GM23338 (cell line): ENCODE results near the gene KLK6. TPM values are rescaled to one million over a fixed set of nuclear protein-coding genes. Genes with fewer than 3 reads are reported as not detected.

ENCODE experiments used
- ATAC-seq: fragments of 200-7000 bp; cut with Tn5 transposase; 3 replicates; pipeline ENCODE4 v1.9.1; 2020
- DNase-seq: peaks from one replicate; pipeline ENCODE4 v3.0.0-alpha.2; 2015; ENCODE audit warnings: low spot score
- H2AFZ ChIP-seq: fragments of 200-600 bp; sonication (generic); 2 replicates; pipeline ENCODE4 v1.8.0; 2016; ENCODE audit warnings: antibody characterized with exemption, mild to moderate bottlenecking, moderate library complexity
- H3F3A ChIP-seq: fragments of 200-600 bp; sonication (generic); replicated peaks from 2 replicates; pipeline ENCODE4 v1.8.0; 2017; ENCODE audit warnings: antibody characterized with exemption, mixed run types, low read depth
- H3K27ac ChIP-seq: fragments of 200-600 bp; sonication (generic); 2 replicates; pipeline ENCODE4 v1.6.1; 2016; ENCODE audit warnings: low read depth
- H3K27me3 ChIP-seq: fragments of 200-600 bp; sonication (generic); 2 replicates; pipeline ENCODE4 v1.8.0; 2016; ENCODE audit warnings: mild to moderate bottlenecking, mixed run types, moderate library complexity; ENCODE audit not compliant: insufficient read depth
- H3K36me3 ChIP-seq: fragments of 200-600 bp; sonication (generic); 2 replicates; pipeline ENCODE4 v1.8.0; 2016; ENCODE audit warnings: mild to moderate bottlenecking; ENCODE audit not compliant: insufficient read depth
- H3K4me1 ChIP-seq: fragments of 200-600 bp; sonication (generic); 2 replicates; pipeline ENCODE4 v1.8.0; 2016; ENCODE audit warnings: mild to moderate bottlenecking, moderate library complexity; ENCODE audit not compliant: insufficient read depth
- H3K4me2 ChIP-seq: fragments of 200-600 bp; sonication (generic); 2 replicates; pipeline ENCODE4 v1.7.1; 2017; ENCODE audit warnings: mixed run types
- H3K4me3 ChIP-seq: fragments of 200-600 bp; sonication (generic); 2 replicates; pipeline ENCODE4 v1.6.1; 2016; ENCODE audit warnings: mixed run types
- H3K79me2 ChIP-seq: fragments of 200-600 bp; sonication (generic); replicated peaks from 2 replicates; pipeline ENCODE4 v1.8.0; 2017; ENCODE audit warnings: mild to moderate bottlenecking; ENCODE audit not compliant: insufficient read depth
- H3K9me2 ChIP-seq: fragments of 200-600 bp; sonication (generic); 2 replicates; pipeline ENCODE4 v1.8.0; 2017; ENCODE audit not compliant: insufficient read depth
- H4K20me1 ChIP-seq: fragments of 200-600 bp; sonication (generic); replicated peaks from 2 replicates; pipeline ENCODE4 v1.8.0; 2017; ENCODE audit warnings: mild to moderate bottlenecking; ENCODE audit not compliant: insufficient read depth
- H3K27ac Mint-ChIP-seq: 2 replicates; pipeline ENCODE4 v1.8.0; 2020; ENCODE audit warnings: inconsistent platforms, mild to moderate bottlenecking, moderate library complexity, mixed read lengths
- H3K27me3 Mint-ChIP-seq: 3 replicates; pipeline ENCODE4 v1.8.0; 2022; ENCODE audit warnings: low read depth, mild to moderate bottlenecking, moderate library complexity, mixed read lengths, inconsistent platforms; ENCODE audit not compliant: insufficient read depth, poor library complexity
- H3K36me3 Mint-ChIP-seq: 3 replicates; pipeline ENCODE4 v1.8.0; 2021; ENCODE audit warnings: low read depth, mild to moderate bottlenecking, inconsistent platforms, moderate library complexity, mixed read lengths
- H3K4me1 Mint-ChIP-seq: 3 replicates; pipeline ENCODE4 v1.8.0; 2020; ENCODE audit warnings: mild to moderate bottlenecking, inconsistent platforms, mixed read lengths
- H3K4me3 Mint-ChIP-seq: 3 replicates; pipeline ENCODE4 v1.8.0; 2021; ENCODE audit warnings: moderate library complexity, mild to moderate bottlenecking, inconsistent platforms, mixed read lengths
- H3K9me3 Mint-ChIP-seq: 3 replicates; pipeline ENCODE4 v1.8.0; 2020; ENCODE audit warnings: moderate library complexity, mild to moderate bottlenecking, inconsistent platforms, mixed read lengths
- CREB1 ChIP-seq: fragments of 250-450 bp; sonication (Bioruptor Pico); IDR thresholded peaks from 2 replicates; pipeline ENCODE4 v1.5.0; 2020; ENCODE audit warnings: low read depth, mild to moderate bottlenecking, moderate library complexity
- EZH2phosphoT487 ChIP-seq: fragments of 200-600 bp; sonication (generic); IDR thresholded peaks from one replicate; pipeline ENCODE4 v1.8.1; 2018; ENCODE audit warnings: antibody characterized with exemption; ENCODE audit not compliant: unreplicated experiment
- JUNB ChIP-seq: IDR thresholded peaks from one replicate; pipeline ENCODE4 v1.6.1; 2016; ENCODE audit warnings: antibody characterized with exemption; ENCODE audit not compliant: unreplicated experiment
- NANOG ChIP-seq: IDR thresholded peaks from 2 replicates; pipeline ENCODE4 v1.6.1; 2016; ENCODE audit warnings: antibody characterized with exemption, borderline replicate concordance
- ZNF331 ChIP-seq: fragments of 250-450 bp; sonication (Bioruptor Pico); IDR thresholded peaks from 2 replicates; pipeline ENCODE4 v1.5.0; 2020; ENCODE audit warnings: low read depth, mild to moderate bottlenecking, moderate library complexity
- polyA plus RNA-seq: library from polyadenylated mRNA; unstranded; fragments of >200 nt; fragmentation: Nextera tagmentation; extraction: Ambion mirVana; gene quantifications from 2 replicates; pipeline ENCODE4 v1.2.1, GENCODE V29; 2016
- total RNA-seq: library from RNA; depleted of rRNA; stranded (reverse); fragments of >200 nt; shearing (Covaris generic); gene quantifications from 2 replicates; pipeline ENCODE4 v1.2.3, GENCODE V29; 2014
- TF ChIP-seq, protein P1 (sequence below): fragments of 250-450 bp; sonication (Bioruptor Pico); IDR thresholded peaks from 2 replicates; pipeline ENCODE4 v1.5.0; 2020; ENCODE audit warnings: mild to moderate bottlenecking, moderate library complexity
- TF ChIP-seq, protein P2 (sequence below), 2 experiments: fragments of 200-600 bp in 1 of 2; sonication (generic) in 1 of 2; conservative IDR thresholded peaks; 2 replicates each; pipeline versions ENCODE4 v1.5.1 to v1.6.1; 2016 to 2017; ENCODE audit warnings: antibody characterized with exemption in 2 of 2, low read depth in 2 of 2, mild to moderate bottlenecking in 2 of 2, moderate library complexity in 1 of 2
- TF ChIP-seq, protein P3 (sequence below): IDR thresholded peaks from 2 replicates; pipeline ENCODE4 v1.6.1; 2016; ENCODE audit warnings: antibody characterized with exemption

KLK6 gene
- total and polyA plus RNA-seq, 2 experiments from 2014 or later, result 0.47 to 0.56 TPM

DNA sequence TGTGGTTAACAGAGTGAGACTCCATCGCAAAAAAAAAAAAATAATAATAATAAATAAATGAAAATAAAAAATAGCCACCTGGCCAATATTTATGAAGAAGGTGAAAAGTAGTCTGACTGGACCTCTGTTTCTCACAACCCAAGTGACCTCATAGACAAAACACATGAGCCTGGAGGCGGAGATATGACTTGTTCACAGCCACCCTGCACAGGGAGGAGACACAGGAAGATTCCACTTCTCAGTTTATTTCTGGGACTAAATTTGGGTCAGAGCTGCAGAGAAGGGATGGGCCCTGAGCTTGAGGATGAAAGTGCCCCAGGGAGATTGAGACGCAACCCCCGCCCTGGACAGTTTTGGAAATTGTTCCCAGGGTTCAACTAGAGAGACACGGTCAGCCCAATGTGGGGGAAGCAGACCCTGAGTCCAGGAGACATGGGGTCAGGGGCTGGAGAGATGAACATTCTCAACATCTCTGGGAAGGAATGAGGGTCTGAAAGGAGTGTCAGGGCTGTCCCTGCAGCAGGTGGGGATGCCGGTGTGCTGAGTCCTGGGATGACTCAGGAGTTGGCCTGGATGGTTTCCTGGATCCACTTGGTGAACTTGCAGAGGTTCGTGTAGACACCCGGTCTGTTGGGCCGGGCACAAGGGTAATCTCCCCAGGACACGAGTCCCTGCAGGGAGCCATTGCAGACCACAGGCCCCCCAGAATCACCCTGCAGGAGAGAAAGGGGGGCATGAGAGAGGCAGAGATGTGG lies 26.1 kb downstream of the KLK6 start (continued):
- TF ChIP-seq, protein P1, sequence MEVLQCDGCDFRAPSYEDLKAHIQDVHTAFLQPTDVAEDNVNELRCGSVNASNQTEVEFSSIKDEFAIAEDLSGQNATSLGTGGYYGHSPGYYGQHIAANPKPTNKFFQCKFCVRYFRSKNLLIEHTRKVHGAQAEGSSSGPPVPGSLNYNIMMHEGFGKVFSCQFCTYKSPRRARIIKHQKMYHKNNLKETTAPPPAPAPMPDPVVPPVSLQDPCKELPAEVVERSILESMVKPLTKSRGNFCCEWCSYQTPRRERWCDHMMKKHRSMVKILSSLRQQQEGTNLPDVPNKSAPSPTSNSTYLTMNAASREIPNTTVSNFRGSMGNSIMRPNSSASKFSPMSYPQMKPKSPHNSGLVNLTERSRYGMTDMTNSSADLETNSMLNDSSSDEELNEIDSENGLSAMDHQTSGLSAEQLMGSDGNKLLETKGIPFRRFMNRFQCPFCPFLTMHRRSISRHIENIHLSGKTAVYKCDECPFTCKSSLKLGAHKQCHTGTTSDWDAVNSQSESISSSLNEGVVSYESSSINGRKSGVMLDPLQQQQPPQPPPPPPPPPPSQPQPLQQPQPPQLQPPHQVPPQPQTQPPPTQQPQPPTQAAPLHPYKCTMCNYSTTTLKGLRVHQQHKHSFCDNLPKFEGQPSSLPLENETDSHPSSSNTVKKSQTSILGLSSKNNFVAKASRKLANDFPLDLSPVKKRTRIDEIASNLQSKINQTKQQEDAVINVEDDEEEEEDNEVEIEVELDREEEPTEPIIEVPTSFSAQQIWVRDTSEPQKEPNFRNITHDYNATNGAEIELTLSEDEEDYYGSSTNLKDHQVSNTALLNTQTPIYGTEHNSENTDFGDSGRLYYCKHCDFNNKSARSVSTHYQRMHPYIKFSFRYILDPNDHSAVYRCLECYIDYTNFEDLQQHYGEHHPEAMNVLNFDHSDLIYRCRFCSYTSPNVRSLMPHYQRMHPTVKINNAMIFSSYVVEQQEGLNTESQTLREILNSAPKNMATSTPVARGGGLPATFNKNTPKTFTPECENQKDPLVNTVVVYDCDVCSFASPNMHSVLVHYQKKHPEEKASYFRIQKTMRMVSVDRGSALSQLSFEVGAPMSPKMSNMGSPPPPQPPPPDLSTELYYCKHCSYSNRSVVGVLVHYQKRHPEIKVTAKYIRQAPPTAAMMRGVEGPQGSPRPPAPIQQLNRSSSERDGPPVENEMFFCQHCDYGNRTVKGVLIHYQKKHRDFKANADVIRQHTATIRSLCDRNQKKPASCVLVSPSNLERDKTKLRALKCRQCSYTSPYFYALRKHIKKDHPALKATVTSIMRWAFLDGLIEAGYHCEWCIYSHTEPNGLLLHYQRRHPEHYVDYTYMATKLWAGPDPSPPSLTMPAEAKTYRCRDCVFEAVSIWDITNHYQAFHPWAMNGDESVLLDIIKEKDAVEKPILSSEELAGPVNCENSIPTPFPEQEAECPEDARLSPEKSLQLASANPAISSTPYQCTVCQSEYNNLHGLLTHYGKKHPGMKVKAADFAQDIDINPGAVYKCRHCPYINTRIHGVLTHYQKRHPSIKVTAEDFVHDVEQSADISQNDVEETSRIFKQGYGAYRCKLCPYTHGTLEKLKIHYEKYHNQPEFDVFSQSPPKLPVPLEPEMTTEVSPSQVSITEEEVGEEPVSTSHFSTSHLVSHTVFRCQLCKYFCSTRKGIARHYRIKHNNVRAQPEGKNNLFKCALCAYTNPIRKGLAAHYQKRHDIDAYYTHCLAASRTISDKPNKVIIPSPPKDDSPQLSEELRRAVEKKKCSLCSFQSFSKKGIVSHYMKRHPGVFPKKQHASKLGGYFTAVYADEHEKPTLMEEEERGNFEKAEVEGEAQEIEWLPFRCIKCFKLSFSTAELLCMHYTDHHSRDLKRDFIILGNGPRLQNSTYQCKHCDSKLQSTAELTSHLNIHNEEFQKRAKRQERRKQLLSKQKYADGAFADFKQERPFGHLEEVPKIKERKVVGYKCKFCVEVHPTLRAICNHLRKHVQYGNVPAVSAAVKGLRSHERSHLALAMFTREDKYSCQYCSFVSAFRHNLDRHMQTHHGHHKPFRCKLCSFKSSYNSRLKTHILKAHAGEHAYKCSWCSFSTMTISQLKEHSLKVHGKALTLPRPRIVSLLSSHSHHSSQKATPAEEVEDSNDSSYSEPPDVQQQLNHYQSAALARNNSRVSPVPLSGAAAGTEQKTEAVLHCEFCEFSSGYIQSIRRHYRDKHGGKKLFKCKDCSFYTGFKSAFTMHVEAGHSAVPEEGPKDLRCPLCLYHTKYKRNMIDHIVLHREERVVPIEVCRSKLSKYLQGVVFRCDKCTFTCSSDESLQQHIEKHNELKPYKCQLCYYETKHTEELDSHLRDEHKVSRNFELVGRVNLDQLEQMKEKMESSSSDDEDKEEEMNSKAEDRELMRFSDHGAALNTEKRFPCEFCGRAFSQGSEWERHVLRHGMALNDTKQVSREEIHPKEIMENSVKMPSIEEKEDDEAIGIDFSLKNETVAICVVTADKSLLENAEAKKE (CRISPR knock-in tag), result no peak
- TF ChIP-seq JUNB, result no peak
- no peak for TF ChIP-seq CREB1 (CRISPR knock-in tag)
- TF ChIP-seq NANOG, result no peak
- TF ChIP-seq, protein P2, sequence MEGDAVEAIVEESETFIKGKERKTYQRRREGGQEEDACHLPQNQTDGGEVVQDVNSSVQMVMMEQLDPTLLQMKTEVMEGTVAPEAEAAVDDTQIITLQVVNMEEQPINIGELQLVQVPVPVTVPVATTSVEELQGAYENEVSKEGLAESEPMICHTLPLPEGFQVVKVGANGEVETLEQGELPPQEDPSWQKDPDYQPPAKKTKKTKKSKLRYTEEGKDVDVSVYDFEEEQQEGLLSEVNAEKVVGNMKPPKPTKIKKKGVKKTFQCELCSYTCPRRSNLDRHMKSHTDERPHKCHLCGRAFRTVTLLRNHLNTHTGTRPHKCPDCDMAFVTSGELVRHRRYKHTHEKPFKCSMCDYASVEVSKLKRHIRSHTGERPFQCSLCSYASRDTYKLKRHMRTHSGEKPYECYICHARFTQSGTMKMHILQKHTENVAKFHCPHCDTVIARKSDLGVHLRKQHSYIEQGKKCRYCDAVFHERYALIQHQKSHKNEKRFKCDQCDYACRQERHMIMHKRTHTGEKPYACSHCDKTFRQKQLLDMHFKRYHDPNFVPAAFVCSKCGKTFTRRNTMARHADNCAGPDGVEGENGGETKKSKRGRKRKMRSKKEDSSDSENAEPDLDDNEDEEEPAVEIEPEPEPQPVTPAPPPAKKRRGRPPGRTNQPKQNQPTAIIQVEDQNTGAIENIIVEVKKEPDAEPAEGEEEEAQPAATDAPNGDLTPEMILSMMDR (conservative IDR thresholded peaks at IDR 0.05; ENCODE audit: low read depth in 2 of 2), result no peak

DNA sequence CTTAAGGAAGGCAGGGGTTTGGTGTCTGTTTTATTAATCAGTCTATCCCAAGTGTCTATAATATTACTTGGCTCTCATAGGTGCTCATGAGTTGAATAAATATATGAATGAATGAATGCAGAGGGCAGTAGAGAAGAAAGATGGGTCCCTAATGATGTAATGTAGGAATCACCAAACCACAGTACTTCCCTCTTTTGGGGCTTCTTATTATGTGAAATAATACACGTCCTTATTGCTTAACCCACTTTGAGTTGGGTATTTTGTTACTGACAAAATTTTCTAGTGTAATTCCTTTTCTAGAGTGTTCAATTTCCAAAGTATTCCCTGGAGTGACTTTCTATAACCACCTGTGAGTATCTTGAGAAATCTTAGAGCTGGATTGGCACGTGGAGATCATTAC lies 29.8 kb downstream of the KLK6 start:
- no peak overlapping the region for H3K4me2 ChIP-seq
- peaks cover 3% of the 10 kb centered on the region; the same call in 2 of the 3 replicates for H3K36me3 Mint-ChIP-seq
- H3K9me2 ChIP-seq, result 0 out of 2 replicates have a peak, but pooled peaks cover 4% of the 10 kb centered on the region
- no peak overlapping the region for H2AFZ ChIP-seq
- H3K27me3 ChIP-seq, result no peaks in the 10 kb centered on the region
- DNase-seq (no peak), ATAC-seq (no peak)
- no peak overlapping the region for H3K27ac Mint-ChIP-seq
- TF ChIP-seq ZNF331 (no peak), EZH2phosphoT487 (no peak)
- TF ChIP-seq, protein P3, sequence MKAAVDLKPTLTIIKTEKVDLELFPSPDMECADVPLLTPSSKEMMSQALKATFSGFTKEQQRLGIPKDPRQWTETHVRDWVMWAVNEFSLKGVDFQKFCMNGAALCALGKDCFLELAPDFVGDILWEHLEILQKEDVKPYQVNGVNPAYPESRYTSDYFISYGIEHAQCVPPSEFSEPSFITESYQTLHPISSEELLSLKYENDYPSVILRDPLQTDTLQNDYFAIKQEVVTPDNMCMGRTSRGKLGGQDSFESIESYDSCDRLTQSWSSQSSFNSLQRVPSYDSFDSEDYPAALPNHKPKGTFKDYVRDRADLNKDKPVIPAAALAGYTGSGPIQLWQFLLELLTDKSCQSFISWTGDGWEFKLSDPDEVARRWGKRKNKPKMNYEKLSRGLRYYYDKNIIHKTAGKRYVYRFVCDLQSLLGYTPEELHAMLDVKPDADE, result no peak
- no peaks in the 10 kb centered on the region for H3K36me3 ChIP-seq
- H3K79me2 ChIP-seq, result no peaks in the 10 kb centered on the region
- H3K27ac ChIP-seq, result no peak overlapping the region
- H3K4me3 ChIP-seq, result no peak overlapping the region
- H3K9me3 Mint-ChIP-seq, result peaks cover 36% of the 10 kb centered on the region
- no peaks in the 10 kb centered on the region for H3F3A ChIP-seq
- H3K4me1 ChIP-seq, result no peaks in the 10 kb centered on the region
- peaks cover 8% of the 10 kb centered on the region for H3K27me3 Mint-ChIP-seq
- no peaks in the 10 kb centered on the region for H3K4me1 Mint-ChIP-seq
- no peak overlapping the region for H3K4me3 Mint-ChIP-seq
- no peaks in the 10 kb centered on the region for H4K20me1 ChIP-seq
